Fibroblast of skin of right quadriceps (primary cell): ENCODE results near the gene CXCL11.
A peak's percentile ranks its signal among the peaks of the same experiment; 100 is the strongest.
"Not testable (repeated sequence)": the region's sequence is repeated elsewhere in the genome, so short reads cannot be mapped to it uniquely, and the experiment has no call there.

ENCODE experiments used
- DNase-seq: peaks from one replicate; pipeline ENCODE4 v3.0.0-alpha.2; 2013

Gene CXCL11

DNA sequence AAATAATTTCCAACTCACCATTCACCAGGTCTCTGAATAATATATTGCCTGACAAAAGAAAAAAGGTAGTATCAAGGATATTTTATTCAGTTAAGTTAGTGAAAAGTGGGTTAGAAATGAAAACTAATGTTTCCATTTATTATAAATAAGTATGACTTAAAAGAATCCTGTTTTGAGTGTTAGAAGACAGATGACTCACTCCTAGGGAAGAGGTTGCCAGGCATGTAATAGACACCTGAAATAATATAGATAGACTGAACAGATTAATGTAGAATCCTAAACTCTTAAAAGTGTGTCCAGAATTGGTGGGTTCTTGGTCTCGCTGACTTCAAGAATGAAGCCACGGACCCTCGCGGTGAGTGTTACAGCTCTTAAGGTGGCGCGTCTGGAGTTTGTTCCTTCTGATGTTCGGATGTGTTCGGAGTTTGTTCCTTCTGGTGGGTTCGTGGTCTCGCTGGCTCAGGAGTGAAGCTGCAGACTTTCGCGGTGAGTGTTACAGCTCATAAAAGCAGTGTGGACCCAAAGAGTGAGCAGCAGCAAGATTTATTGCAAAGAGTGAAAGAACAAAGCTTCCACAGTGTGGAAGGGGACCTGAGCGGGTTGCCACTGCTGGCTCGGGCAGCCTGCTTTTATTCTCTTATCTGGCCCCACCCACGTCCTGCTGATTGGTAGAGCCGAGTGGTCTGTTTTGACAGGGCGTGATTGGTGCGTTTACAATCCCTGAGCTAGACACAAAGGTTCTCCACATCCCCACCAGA is 6.5 kb upstream of the CXCL11 start:
- DNase-seq: not testable (repeated sequence)

DNA sequence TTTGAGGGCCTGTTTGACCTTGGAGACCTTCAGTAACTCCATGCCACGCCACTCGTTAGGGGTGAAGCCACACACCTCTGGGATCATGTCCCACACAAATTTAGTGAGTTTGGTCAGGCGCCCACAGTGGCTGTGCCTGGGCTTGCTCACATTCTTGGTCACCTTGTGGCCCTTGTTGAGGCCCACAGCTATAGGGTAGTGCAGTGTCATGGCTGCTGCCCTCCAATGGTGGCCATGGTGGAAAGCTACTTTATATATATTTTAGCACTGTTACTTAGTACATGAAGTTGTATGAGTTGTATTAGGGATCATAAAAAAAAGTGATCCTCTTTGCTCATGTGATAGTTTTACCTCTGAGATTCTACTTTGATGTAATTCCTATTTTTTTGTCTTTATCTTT is 985 bp upstream of the CXCL11 start:
- DNase-seq: no peak

DNA sequence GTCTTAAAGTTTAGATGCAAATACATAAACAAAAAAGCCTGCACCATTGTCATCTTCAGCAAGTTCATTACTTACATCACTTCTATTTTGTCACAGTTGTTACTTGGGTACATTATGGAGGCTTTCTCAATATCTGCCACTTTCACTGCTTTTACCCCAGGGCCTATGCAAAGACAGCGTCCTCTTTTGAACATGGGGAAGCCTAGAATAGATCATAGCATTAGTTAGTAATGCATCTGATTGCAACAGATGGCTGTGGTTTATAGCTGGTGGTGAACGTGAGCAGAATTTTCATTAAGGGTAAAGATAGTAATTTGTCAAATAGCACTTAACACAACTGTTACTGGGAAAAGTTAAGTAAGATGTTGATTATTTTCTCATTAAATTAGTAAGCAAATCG is 729 bp downstream of the CXCL11 start:
- no peak for DNase-seq

DNA sequence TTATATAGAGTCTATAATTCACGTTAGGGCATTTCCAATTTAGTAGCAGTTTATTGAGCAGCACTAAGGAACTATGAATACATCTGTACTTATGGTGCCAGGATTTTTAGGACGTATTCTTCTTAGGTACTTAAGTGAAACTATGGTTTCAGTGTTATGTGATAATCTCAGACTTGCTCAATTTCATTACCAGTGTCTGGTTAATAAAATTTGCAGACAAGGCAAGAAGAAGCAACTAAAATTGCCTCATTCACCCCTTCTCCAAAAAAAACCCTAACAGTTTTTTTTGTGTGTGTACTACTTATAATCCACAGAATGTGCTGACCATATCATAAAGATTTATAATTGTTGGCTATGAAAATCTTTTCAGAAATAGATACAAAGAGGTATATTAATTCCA is 6.6 kb downstream of the CXCL11 start:
- DNase-seq: no peak

DNA sequence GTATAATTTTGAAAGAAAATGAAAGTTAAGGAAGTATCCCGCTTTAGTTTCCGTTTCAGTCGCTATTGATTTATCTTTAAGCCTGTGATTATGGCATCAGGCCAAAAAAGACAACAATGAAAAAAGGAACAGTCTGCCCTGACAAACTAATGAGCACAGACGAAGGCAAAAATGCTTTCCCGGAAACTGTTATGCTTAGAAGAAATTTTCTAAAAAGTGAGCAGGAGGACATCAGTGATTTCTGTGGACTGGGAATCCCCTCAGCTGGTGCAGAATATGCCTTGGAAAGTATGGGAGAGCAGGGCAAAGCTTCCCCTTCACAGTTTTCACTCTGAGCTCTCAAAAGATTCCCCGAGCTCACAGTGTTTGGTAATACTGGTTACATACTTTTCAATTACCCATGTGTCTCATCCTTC is 7.5 kb downstream of the CXCL11 start:
- DNase-seq: no peak

DNA sequence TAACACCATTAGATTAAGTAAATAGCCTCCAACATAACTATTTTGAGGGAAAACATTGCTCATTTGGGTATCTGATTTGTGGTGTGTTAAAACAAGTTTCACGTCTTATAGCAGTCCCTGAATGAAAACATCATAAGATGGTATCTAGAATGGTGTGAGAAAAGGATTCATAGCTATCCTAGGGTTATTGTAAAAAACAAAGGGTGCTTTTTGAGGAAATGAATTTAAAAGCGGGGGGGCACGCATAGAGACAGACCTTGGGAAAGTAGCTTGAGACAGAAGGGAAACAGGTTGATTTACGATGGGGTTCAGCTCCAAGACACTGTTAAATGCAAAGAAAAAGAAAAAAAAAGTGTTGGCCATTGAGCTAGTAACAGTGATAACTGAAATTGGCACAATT is 11.8 kb downstream of the CXCL11 start:
- DNase-seq: no peak

DNA sequence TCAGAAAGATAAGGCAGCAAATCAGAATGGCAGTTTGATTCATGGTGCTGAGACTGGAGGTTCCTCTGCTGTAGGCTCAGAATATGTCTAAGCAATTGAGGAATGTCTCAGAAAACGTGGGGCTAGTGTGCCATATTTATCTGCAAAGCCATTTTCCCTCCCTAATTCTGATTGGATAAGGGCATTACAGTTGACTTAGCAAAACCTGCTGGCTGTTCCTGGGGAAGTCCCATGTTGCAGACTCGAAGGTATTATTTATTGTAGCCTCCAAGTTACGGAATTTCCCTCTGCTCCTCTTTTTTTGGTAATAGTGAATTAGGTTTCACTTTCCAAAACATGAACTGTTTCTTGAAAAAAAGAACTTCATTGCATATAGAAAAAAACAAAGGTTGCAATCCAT is 12.5 kb downstream of the CXCL11 start, which contains the start of gene CXCL10:
TSS of gene CXCL10 (minus strand) at position 109 of the 400 bp plus-strand sequence. CDS start at position 43, 66 bp downstream.
- DNase-seq: no peak

DNA sequence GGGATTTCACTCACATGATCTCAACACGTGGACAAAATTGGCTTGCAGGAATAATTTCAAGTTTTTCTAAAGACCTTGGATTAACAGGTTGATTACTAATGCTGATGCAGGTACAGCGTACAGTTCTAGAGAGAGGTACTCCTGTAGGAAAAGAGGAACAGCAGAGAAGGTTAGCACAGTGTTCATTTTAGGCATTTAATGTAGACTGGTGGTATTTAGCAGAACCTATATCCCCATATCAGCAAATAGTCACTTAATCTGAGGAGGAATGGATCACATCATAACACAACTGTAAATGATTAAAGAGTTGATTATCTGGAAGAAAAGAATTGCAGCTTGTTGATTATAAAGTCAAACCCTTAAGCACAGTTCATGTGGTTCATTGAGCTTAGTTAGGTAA is 13.2 kb downstream of the CXCL11 start:
- no peak for DNase-seq

DNA sequence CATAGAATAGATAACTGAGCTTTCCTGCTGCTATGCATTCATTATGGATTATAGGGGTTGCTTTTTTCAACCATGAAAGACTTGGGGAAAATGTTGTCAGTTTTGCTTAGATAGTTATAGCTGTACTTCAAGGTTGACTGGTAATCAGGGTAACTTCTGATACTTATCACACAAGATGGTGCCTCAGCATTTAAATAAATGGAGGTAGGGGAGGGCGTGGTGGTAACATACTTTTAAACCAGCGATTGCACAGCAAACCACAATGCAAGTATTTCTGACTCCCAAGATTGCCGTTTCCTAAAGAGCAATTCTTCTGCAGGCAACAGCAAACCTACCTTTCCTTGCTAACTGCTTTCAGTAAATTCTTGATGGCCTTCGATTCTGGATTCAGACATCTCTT is 13.8 kb downstream of the CXCL11 start:
- DNase-seq: no peak

DNA sequence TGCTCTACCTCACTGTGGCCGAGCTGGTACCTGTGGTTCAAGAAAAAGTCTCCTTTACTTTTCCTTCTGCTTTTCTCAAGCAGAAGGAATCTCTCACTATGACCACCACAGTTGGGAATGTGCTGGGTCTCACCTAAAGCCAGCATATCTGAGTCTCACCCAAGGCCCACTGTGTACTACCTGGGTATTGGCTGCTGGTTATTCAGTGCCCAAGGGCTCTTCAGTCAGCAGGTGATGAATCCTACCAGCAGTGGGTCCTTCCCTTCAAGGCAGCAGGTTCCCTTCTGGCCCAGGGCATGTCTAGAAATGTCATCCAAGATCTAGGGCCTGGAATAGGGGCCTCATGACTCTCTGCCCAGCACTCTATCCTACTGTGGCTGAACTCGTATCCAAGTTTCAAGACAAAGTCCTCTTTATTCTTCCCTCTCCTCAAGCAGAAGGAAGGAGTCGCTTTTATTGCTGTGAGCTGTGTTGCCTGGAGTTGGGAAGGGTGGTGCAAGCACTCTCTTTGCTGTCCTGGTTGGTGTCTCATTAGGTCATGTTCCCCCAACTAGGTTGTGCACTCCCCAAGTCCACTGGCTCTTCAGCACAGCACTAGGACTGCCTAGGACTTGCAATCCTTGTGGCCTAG is 18.7 kb downstream of the CXCL11 start:
- DNase-seq: no peak

DNA sequence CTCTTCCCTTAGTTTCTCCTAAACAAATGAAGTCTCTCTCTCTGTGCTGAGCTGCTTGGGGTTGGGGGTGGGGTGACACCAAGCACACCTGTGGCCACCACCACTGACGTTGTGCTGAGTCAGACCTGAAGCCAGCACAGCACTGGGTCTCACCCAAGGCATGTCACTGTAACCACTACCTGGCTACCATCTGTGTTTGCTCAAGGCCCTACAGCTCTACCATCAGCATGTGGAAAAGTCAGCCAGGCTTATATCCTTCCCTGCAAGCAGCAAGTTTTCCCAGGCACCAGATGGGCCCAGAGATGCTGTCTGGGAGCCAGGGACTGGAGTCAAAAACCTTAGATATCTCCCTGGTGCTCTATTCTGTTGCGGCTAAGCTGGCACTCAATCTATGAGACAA is 19.5 kb downstream of the CXCL11 start:
- DNase-seq: no peak

DNA sequence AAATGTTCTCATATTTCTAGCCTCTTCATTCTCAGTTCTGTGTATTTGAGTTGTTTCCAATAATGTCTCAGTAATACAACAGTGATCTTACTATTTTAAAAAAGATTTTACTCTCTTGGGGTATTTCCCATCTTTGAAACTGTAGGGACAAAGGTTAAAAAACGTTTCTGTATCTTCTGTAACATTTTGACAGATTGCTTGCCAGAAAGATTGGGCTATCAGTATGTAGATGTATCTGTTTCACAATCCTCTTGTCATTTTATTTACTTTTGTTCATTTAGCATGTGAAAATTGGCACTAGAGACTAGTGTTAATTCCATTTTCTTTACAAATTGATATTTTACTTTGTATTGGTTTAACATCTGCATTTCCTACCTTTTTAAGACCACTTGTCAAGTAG is 22.3 kb downstream of the CXCL11 start:
- no peak for DNase-seq

DNA sequence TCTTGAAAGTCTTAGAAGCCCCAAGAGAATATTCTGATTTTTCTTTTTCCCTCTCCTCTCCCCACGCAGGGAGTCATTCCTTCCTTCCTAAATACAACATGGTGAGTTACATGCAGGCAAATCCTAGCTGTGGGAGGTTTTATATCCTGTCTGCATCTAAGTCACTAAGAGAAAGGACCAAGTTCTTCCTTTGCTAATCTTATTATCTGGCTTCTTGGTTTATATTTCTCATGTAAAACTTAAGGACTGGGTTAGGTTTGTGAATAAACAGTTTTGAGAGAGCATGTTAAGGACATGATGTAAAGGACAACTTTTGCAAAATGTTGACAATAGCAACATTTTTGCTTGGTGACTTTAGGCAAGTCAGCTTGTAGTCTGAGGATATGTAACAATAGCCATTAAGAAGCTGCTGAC is 23.5 kb downstream of the CXCL11 start:
- DNase-seq: peak; percentile 28

DNA sequence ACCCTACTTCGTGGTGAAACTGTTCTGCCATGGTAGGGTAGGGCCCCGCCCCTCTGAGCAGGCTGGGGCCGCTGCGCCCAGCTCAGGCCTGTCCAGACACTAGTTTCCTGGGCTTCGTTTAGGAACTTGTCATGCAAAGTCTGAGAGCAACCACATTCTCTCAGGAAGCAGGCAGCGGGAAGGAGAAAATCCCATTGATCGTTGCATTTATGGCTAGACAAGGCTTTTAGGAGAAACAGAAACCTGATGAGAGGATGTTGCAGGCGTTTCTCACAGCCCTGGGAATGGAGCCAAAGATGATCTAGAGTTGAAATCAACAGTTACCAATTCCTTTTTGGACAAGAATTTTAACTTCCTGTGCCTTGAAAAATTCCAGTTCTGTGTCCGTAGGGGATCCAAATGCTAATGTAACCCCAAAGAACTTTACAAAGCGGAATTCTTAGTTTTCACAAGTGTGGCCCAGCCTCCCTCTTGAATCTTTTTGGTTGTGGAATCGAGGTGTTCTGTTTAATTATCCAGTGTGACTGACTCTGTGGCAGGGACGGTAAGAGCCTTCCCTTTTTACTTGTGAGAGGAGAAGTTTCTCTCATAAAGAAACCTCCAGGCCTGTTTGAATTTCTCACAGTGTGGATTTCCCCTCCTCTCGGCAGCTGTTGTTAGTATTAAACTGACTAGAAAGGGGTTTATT is 24.0 kb downstream of the CXCL11 start:
- peak; percentile 83 for DNase-seq

DNA sequence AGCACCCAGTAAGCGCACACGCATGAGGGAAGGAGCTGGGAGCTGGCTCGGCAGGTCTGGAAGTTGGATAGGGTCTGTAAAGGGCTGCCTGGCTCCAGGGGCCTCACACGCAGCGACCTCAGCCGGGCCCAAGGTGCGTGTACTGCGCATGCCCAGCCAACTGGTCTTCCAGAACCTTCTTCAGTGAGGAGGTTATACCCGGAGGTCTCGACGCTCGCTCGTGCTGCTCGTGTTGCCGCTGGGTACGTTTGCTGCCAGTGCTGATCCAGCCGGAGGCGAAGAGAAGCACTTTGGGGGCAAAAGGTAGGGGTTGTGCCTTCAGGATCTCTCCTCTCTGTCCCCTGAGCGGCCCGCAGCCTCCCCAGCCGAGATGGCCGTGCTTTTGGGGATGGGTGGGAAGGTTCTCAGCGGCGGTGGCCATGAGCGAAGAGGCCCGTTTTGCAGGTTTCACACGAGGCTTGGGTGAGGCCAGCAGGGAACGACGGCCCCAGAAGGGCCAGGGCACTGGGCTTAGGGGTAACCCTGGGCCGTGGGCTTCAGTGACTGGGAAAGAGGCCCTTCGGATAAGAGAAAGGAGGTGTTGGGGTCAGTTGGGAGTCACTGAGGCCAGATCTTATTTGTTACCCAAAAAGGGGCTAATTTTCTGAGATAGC is 24.7 kb downstream of the CXCL11 start:
- no peak for DNase-seq

DNA sequence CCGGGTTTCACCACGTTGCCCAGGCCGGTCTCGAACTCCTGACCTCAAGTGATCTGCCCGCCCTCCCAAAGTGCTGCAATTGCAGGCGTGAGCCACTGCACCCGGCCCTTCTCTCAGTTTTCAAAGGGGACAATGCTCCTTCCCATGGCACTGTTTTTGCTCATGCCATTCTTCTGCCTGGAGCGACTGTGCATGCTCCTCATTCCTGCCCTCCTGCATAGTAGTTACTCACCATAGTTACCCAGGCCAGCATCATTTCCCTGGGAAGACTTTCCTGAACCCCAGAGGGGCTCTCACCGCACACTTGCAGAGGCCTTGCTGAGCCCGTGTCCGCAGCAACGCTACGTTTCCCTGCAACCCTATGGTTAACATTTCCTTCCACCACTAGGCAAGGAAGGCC is 25.3 kb downstream of the CXCL11 start:
- DNase-seq: no peak

DNA sequence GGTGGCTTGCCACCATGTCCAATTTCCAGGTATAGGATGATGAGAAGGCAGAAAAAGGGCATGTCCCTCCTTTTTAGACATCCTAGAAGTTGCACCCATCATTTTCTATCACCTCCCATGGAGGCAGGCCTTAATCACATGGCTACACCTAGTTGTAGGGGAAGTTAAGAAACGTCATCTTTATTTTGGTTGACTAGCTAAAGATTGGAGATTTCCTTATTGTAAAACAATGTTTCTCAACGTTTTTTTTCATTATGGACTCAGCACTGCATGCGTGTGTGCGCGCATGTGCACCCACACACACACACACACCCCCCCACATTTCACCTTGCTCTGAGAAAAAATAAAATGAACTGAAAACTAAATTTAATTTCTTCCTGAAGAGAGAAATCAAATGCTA is 26.6 kb downstream of the CXCL11 start:
- no peak for DNase-seq

DNA sequence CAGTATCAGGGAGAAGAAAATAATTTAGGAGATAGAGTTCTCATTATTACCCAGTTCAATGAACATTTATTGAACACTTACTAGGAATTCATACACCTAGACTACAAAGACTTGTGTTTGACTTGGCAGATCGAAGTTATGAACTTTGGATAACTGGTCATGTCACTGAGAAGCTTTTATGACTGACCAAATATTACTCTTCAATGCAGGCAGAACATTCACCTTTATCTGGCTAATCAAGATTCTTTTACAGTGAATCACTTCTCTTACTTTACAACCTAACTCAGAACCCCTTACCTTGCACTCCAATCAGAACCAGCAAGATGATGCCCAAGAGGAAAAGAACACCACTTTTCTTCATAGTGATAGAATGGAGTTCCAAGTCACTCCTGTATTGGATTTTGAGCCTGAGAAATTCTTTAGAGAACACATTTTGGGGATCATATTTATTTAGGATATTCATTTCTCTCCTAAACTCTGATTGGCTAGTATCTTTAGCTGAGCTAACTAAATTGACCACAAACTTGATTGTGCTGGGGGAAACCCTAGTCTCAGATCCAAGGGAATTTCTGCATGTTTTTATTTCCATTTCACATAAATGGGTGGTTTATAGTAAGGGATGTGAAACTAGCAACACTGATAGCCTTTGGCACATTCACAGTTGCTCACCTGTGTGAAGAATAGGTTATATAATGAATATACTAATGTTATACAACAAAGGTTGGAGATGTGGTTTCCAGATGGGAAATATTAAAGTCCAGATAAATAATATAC is 28.6 kb downstream of the CXCL11 start, which contains the start of gene CXCL9:
TSS of gene CXCL9 (minus strand) at position 421 of the 774 bp plus-strand sequence. CDS start at position 361, 60 bp downstream.
- no peak for DNase-seq

DNA sequence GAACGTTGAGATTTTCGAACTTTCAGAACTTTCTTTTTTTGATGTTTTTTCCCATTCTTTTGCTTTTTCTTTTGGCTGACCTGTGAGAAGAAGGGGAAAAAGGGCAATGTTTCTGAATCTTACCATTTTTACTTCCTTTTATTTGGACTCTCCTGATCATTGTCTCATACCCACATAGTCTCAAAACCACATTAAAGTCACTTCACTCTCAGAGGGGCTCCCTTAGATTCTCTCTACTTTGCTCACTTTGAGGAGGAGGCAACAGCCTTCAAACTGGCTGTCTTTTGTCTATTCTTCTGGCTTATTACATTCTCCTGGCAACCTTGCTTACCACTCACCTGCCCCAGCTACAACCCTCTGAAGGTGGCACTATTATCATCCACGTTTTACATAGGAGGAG is 32.2 kb downstream of the CXCL11 start:
- DNase-seq: no peak

DNA sequence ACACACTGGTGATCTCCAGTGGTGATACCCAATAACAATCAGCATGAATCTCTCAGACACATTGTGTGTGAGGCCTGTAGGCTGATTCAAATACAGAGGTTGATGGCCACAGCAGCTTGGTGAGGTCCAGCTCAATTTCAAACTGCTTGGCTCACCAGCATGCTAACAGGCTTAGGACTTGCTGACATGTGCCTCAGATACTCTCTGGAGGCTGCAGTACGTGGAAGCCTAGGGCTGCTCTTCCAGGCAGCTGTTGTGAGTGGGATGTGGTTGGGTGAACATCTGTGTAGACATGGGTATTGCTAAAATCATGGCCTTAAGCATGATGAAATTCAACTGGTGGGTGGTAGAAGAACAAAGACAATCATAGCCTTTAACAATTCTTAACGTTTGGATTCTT is 32.8 kb downstream of the CXCL11 start:
- no peak for DNase-seq

DNA sequence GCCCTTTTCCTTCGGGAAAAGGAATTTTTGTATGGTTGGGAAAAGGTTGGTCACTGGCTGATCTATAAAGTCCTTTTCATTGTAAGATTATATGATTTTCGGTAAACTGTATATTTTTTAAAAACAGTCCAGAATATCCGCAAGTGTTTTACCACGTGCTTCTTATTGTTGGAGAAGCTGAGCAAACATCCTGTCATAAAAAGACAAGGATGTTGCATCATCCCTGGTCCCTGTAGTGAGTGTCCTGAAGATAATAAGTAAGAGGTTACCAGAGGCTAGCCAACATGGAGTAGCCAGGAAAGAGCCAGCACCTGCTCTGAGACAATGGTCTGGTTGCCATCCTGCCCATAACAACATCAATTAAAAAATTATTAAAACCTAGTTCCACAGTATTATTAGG is 33.7 kb downstream of the CXCL11 start:
- DNase-seq: peak; percentile 11

DNA sequence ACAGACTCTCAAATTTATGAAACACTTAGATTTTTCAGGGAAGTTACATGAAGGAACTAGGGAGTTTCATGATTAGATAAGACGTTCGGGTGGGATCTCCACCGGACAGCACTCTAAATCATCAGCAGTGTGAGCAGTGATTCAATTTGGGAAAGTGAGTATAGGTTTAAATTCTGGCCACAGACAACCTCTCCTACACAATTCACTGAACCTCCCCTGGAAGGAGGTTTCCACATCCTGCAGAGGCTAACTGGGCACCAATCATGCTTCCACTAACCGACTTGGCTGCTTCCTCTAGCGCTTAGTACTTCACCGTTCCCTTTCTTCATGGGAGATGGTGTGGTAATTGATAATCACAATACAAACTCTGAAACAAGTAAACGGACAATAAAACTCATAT is 34.2 kb downstream of the CXCL11 start:
- no peak for DNase-seq

DNA sequence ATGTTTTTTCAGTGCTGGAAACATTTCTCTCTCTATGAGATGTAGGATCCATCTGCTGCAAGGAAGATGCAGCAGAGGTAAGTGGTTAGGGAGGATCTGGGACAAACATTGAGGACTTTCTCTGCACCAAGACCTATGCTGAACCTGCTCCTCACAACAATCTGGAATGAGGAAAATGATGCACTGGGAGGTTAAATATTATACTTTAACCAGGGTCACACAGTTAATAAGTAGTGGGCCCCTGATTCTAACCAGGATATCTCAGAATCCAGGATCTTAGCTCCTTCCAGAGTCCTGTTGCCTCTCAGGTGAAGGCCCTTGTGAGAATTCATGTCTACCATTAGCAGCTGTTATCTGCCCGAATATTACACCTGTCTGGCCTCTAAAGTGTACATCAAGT is 35.6 kb downstream of the CXCL11 start:
- DNase-seq: no peak
